HG02798 (cell line): ENCODE data around the gene ANKFN1.

Experiments
- ATAC-seq: cut with Tn5 transposase; IDR thresholded peaks from one replicate; pipeline ENCODE4 v1.9.1; 2021; ENCODE audit warnings: mild to moderate bottlenecking; ENCODE audit not compliant: unreplicated experiment, poor library complexity

Gene ANKFN1

GRCh38 chr17:56543280-56543679 lies 390.0 kb downstream of the ANKFN1 start:
- ATAC-seq: no peak

- ATAC-seq: no peak
These were observed 391.8 kb downstream of the ANKFN1 start for GRCh38 chr17:56545106-56545505.

- no peak for ATAC-seq
These were observed 392.7 kb downstream of the ANKFN1 start for GRCh38 chr17:56545930-56546329.

- ATAC-seq: no peak
These were observed 395.4 kb downstream of the ANKFN1 start for GRCh38 chr17:56548661-56549060.

DNA sequence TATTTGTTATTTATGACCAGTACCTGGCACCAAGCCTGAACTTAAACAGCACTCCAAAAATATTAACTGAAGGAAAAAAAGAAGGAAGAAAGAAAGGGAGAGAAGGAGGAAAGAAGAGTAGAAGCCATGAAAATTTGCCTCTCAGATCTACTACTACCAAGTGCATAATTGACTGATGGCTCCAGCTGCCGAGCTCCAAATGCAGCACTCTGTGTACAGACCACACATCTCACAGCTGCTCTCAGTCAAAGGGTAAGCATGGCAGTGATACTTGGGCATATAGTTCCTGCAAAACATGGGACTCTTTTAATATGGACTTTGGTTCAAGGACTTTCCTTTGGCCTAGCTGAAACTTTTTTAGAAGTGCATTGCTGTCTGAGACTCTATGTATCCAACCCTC lies 396.2 kb downstream of the ANKFN1 start:
- ATAC-seq: no peak

- no peak for ATAC-seq
These were observed 404.4 kb downstream of the ANKFN1 start for GRCh38 chr17:56557682-56558081.

- ATAC-seq: no peak
These were observed 404.8 kb downstream of the ANKFN1 start for GRCh38 chr17:56558088-56558487.
